K562 (cell line): ENCODE results near the gene RHBDF2. TPM values are rescaled to one million over a fixed set of nuclear protein-coding genes. Genes with fewer than 3 reads are reported as not detected.

ENCODE experiments used
- ATAC-seq: fragments of 200-7000 bp; cut with Tn5 transposase; 3 replicates; pipeline ENCODE4 v1.9.1; 2020; ENCODE audit warnings: moderate library complexity
- BruUV-seq: library from RNA; stranded (reverse); fragments of 400-500 nt; replicated peaks from 2 replicates; lab custom pipeline; 2021; lab: Mats Ljungman, UMichigan
- CTCF ChIA-PET: fragments of 300-600 bp; formaldehyde crosslinking; extraction: SDS; loops from one replicate; lab custom pipeline; 2021; ENCODE audit warnings: low intra/inter-chr PET ratio; lab: Yijun Ruan, JAX
- POLR2A ChIA-PET: fragments of 300-600, 350-650 bp; sonication (Branson Sonifier 250); formaldehyde crosslinking; extraction: SDS; loops from one replicate; lab custom pipeline; 2021; ENCODE audit warnings: antibody characterized with exemption, inconsistent platforms; lab: Yijun Ruan, JAX
- DNase-seq, 4 experiments: peaks; one replicate each; pipeline versions ENCODE4 v3.0.0 to v3.0.0-alpha.2; 2011 to 2018; ENCODE audit warnings: low spot score in 3 of 4, mixed read lengths in 3 of 4; ENCODE audit errors: extremely low read depth in 1 of 4
- FAIRE-seq: peaks from 2 replicates; lab custom pipeline; 2011; peaks lifted over from hg19 to GRCh38; lab: Jason Lieb, UNC
- H2AFZ ChIP-seq: 2 replicates; pipeline ENCODE4 v1.6.0; 2011; ENCODE audit warnings: low read depth, low read length, control low read depth, inconsistent platforms
- H3K27ac ChIP-seq: fragments of 200-600 bp; 3 replicates; pipeline ENCODE4 v1.8.0; 2011; ENCODE audit warnings: low read depth, mild to moderate bottlenecking, control low read depth, inconsistent platforms, low read length, moderate library complexity, mixed read lengths; ENCODE audit errors: extremely low read depth
- H3K27me3 ChIP-seq, 2 experiments: fragments of 300-600 bp in 1 of 2; 2 replicates in 1 of 2; 3 replicates in 1 of 2; pipeline versions ENCODE4 v1.6.0 to v1.8.0; 2011; ENCODE audit warnings: inconsistent platforms in 2 of 2, low read length in 2 of 2, mild to moderate bottlenecking in 1 of 2, mixed read lengths in 1 of 2, moderate library complexity in 1 of 2; ENCODE audit not compliant: control insufficient read depth in 2 of 2, insufficient read depth in 2 of 2
- H3K36me3 ChIP-seq: fragments of 300-600 bp; 3 replicates; pipeline ENCODE4 v1.8.0; 2011; ENCODE audit warnings: mild to moderate bottlenecking, low read length, inconsistent platforms; ENCODE audit not compliant: control insufficient read depth, insufficient read depth
- H3K4me1 ChIP-seq, 2 experiments: fragments of 200-600 bp in 1 of 2; replicated peaks in 1 of 2; 2 replicates in 1 of 2; 3 replicates in 1 of 2; pipeline versions ENCODE4 v1.5.1 to v1.8.0; 2011; ENCODE audit warnings: inconsistent platforms in 2 of 2, low read length in 2 of 2, mild to moderate bottlenecking in 1 of 2, mixed read lengths in 1 of 2, moderate library complexity in 1 of 2; ENCODE audit not compliant: control insufficient read depth in 2 of 2, insufficient read depth in 2 of 2
- H3K4me2 ChIP-seq: 2 replicates; pipeline ENCODE4 v1.6.1; 2011; ENCODE audit warnings: low read length, control low read depth, inconsistent platforms, mixed read lengths; ENCODE audit not compliant: insufficient read depth
- H3K4me3 ChIP-seq: fragments of 200-600 bp; sonication (generic), shearing (Covaris generic); 2 replicates; pipeline ENCODE4 v1.5.1; 2016; ENCODE audit warnings: control low read depth, inconsistent platforms
- H3K79me2 ChIP-seq: fragments of 200-600 bp; 3 replicates; pipeline ENCODE4 v1.8.0; 2011; ENCODE audit warnings: low read length, inconsistent platforms; ENCODE audit not compliant: control insufficient read depth, insufficient read depth
- H3K9ac ChIP-seq, 2 experiments: 2 replicates each; pipeline versions ENCODE4 v1.6.0 to v1.6.1; 2011; ENCODE audit warnings: low read depth in 2 of 2, low read length in 2 of 2, control low read depth in 1 of 2, inconsistent platforms in 1 of 2, mild to moderate bottlenecking in 1 of 2, mixed read lengths in 1 of 2; ENCODE audit not compliant: insufficient read depth in 1 of 2
- H3K9me1 ChIP-seq: one replicate; pipeline ENCODE4 v1.6.0; 2011; ENCODE audit warnings: inconsistent platforms, mild to moderate bottlenecking, low read length, moderate library complexity; ENCODE audit not compliant: control insufficient read depth, insufficient read depth
- H3K9me3 ChIP-seq: replicated peaks from 2 replicates; pipeline ENCODE4 v1.5.1; 2011; ENCODE audit warnings: low read depth, low read length, inconsistent platforms; ENCODE audit not compliant: control insufficient read depth, insufficient read depth
- H4K20me1 ChIP-seq: replicated peaks from 2 replicates; pipeline ENCODE4 v1.6.1; 2011; ENCODE audit warnings: low read length, inconsistent platforms, mixed read lengths; ENCODE audit not compliant: control insufficient read depth, insufficient read depth
- BMI1 ChIP-seq: fragments of 150-350 bp; IDR thresholded peaks from 2 replicates; pipeline ENCODE4 v1.6.1; 2014; ENCODE audit warnings: low read length
- E2F4 ChIP-seq: sonication (generic); formaldehyde crosslinking; IDR thresholded peaks from 2 replicates; pipeline ENCODE4 v1.8.0; 2022; ENCODE audit warnings: mild to moderate bottlenecking, low read depth, missing genetic modification reagents
- ELF4 ChIP-seq: fragments of 450-650 bp; formaldehyde crosslinking; IDR thresholded peaks from 2 replicates; pipeline ENCODE4 v1.4.0; 2022; ENCODE audit warnings: missing genetic modification characterization
- NR2C2 ChIP-seq, 2 experiments: fragments of 200-800 bp in 1 of 2; sonication (Bioruptor generic) in 1 of 2; sonication (generic) in 1 of 2; formaldehyde crosslinking in 1 of 2; IDR thresholded peaks; 2 replicates each; pipeline versions ENCODE4 v1.6.1 to v1.8.0; 2016 to 2022; ENCODE audit warnings: mild to moderate bottlenecking in 1 of 2, missing compliant biosample characterization in 1 of 2, missing genetic modification characterization in 1 of 2, missing genetic modification reagents in 1 of 2
- PHB ChIP-seq: fragments of 250-450 bp; sonication (Bioruptor Pico); IDR thresholded peaks from 2 replicates; pipeline ENCODE4 v1.5.0; 2021
- POLR2H ChIP-seq: IDR thresholded peaks from 2 replicates; pipeline ENCODE4 v1.6.1; 2016; ENCODE audit warnings: missing genetic modification characterization, low read depth, mild to moderate bottlenecking, control low read depth, missing compliant biosample characterization, moderate library complexity
- TRIM28 ChIP-seq: fragments of 450-650 bp; IDR thresholded peaks from 2 replicates; pipeline ENCODE4 v1.6.1; 2017
- ZNF668 ChIP-seq: fragments of 250-450 bp; sonication (Bioruptor Pico); IDR thresholded peaks from 2 replicates; pipeline ENCODE4 v1.8.0; 2022; ENCODE audit warnings: mild to moderate bottlenecking, inconsistent platforms
- WGBS: fragments of 100-300 bp; shearing (Covaris generic); methylation state at CpG from one replicate; pipeline ENCODE4 v1.1.6; 2016; ENCODE audit warnings: low coverage, mixed read lengths; ENCODE audit not compliant: insufficient coverage; ENCODE audit errors: missing lambda C conversion rate; 5-methylcytosine and 5-hydroxymethylcytosine counted together
- in situ Hi-C: fragments of 300-500 bp; cut with MboI; formaldehyde crosslinking; loops from 4 replicates; pipeline ENCODE4 v1.15.0; 2018; ENCODE audit warnings: inconsistent platforms, mixed read lengths
- intact Hi-C: fragments of 100-400 bp; cut with micrococcal nuclease; formaldehyde crosslinking; loops from 2 replicates; pipeline ENCODE4 v1.14.2; 2022
- polyA plus RNA-seq, 8 experiments: library from polyadenylated mRNA; depleted of rRNA in 4 of 8; stranded (reverse) in 5 of 8; unstranded in 3 of 8; fragments of >200 nt; fragmentation: Nextera tagmentation in 2 of 8; fragmentation: Illumina TruSeq in 1 of 8; extraction: Ambion mirVana in 2 of 8; extraction: Trizol in 1 of 8; gene quantifications; 2 replicates each; pipeline versions ENCODE4 v1.2.1 to v1.2.3, GENCODE V29; 2011 to 2014; ENCODE audit warnings: inconsistent platforms in 1 of 8, missing spikeins in 1 of 8
- total RNA-seq, 7 experiments: library from RNA; depleted of rRNA in 6 of 7; stranded (reverse); fragments of >200 nt in 6 of 7; fragmentation: Illumina TruSeq in 2 of 7; extraction: Trizol in 2 of 7; gene quantifications; 2 replicates each; pipeline versions ENCODE4 v1.2.1 to v1.2.3, GENCODE V29; 2011 to 2021; ENCODE audit warnings: low replicate concordance in 1 of 7
- TF ChIP-seq, protein P1 (sequence below): fragments of 250-450 bp; sonication (Bioruptor Pico); IDR thresholded peaks from 2 replicates; pipeline ENCODE4 v1.4.0; 2020; ENCODE audit warnings: borderline replicate concordance

Gene RHBDF2
- total and polyA plus RNA-seq, 9 of the 15 experiments (the other 6 are each of a cell fraction or from before 2014, with no cell fraction given): 0.04 to 2.8 (median 1.1) TPM

DNA sequence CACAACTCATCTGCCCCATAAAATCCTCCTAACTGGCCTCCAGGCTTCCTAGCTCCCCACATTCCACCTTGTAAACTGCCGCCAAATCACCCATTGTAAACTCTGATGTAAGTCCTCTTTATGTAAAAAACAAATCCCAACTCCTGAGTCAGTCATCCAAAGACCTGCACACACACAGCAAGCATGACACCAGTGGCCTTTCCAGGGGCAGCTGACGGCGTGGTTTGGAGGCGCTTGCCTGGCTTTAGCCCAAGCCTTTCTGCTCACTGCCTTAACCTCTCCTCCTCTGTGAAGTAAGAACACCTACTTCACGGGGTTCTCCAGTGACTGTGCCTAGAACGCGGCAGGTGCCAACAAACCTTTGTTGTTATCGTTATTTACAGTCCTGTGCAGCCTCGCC is 62.3 kb downstream of the RHBDF2 start:
- Histone ChIP-seq H4K20me1 (peaks cover 7% of the 10 kb centered on the region; the same call in 1 of the 2 replicates), H3K9me3 (no peaks in the 10 kb centered on the region), H3K4me3 (no peak overlapping the region), H3K27me3 (no peaks in the 10 kb centered on the region), H3K9ac (peak overlapping the region in 1 of 2 experiments; percentile 43; a peak in 1 of 4 replicates), H3K4me1 (peaks cover 40 to 45% of the 10 kb centered on the region in 2 experiments), H3K27ac (no peak overlapping the region), H2AFZ (no peak overlapping the region), H3K79me2 (peaks cover 88% of the 10 kb centered on the region), H3K9me1 (peaks cover 3% of the 10 kb centered on the region), H3K36me3 (peaks cover 16% of the 10 kb centered on the region; the same call in 2 of the 3 replicates), H3K4me2 (no peak overlapping the region)
- WGBS: 80% methylated on average over 9 of the region's 9 CpGs
- DNase-seq: no peak
- in situ Hi-C loops (no loop called here), intact Hi-C loops (no loop called here)
- TF ChIP-seq ELF4 (CRISPR knock-in tag) (no peak), BMI1 (no peak), NR2C2 (CRISPR knock-in tag; IDR thresholded peaks at IDR 0.05) (no peak), NR2C2 (tag; IDR thresholded peaks at IDR 0.05) (no peak), TRIM28 (no peak), PHB (CRISPR knock-in tag) (no peak), E2F4 (CRISPR knock-in tag) (no peak), POLR2H (tag) (no peak), ZNF668 (CRISPR knock-in tag) (no peak)
- TF ChIP-seq, protein P1, sequence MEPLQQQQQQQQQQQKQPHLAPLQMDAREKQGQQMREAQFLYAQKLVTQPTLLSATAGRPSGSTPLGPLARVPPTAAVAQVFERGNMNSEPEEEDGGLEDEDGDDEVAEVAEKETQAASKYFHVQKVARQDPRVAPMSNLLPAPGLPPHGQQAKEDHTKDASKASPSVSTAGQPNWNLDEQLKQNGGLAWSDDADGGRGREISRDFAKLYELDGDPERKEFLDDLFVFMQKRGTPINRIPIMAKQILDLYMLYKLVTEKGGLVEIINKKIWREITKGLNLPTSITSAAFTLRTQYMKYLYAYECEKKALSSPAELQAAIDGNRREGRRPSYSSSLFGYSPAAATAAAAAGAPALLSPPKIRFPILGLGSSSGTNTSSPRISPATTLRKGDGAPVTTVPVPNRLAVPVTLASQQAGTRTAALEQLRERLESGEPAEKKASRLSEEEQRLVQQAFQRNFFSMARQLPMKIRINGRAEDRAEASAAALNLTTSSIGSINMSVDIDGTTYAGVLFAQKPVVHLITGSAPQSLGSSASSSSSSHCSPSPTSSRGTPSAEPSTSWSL (CRISPR knock-in tag): no peak
- BruUV-seq: no TSS peak
- CTCF ChIA-PET: interaction anchor here (1.1 kb wide), 1 partner anchor 73 kb away, joined by 4 read pairs; no protein-coding TSS in a partner anchor
- POLR2A ChIA-PET: interaction anchor here (0.5 to 0.8 kb wide), 3 partner anchors 14 to 375 kb away, joined by 3 to 5 read pairs (median 3); no protein-coding TSS in a partner anchor
- FAIRE-seq: no peak
- no peak for ATAC-seq
